CD4-positive, alpha-beta T cell treated with Interleukin-12 subunit alpha and Interleukin-12 subunit beta, for 1 hour (primary cell): ENCODE data around the gene PSEN1.

ENCODE experiments used
- DNase-seq: peaks from one replicate; pipeline ENCODE4 v3.0.0-alpha.2; 2020

Gene PSEN1

DNA sequence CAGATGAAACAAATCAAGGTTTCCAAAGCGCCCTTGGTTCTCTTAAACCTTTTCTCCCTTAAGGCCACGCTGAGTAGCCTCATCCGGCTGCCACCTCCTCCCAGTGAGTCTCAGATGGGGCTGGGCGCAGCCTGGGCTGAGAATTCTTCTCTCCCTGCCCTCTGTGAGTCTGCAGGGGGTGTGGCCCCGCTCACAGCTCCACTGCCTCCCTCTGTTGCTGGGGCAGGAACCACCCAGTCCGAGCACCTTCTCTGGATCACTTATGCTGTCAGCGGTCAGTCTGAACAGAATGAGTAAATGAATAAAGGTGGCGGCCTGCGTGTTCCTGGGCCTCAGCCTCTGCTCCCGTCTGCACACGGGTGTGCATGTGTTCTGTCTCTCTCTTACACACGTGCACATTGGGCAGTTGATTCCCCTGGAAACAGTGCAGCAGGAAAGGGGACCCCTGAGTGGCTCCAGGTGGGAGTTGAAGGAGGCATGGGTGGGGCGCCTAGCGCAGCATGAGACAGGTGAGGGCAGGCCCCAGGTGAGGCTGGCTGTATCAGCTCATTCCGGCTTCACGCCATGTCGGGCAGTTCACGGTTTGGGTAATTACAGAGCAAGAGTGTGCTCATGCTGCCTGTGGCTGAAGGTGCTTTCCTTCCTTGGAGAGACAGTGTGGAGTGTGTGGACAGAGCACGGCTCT lies 105.3 kb downstream of the PSEN1 start:
- no peak for DNase-seq

GRCh38 chr14:73242357-73242901 lies 106.1 kb downstream of the PSEN1 start:
- DNase-seq = no peak

DNA sequence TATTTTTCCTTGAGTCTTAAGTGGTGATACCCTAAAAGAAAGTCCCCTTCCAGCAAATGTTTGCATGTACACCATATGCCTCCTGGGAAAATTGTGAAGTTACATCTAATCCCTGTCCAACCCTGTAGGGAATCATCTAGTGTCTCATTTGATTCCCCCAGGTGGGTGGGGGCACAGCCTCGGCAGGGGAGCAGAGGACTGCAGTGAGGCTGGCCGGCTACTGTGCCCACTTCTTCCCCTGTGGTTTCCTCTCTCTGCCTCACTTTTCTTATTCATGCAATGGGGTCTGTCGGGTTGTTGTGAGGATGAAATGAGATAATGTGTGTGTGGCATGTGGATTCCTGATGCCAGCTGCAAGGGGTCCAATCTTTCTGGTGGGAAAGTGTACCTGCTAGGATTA lies 107.0 kb downstream of the PSEN1 start:
- DNase-seq = no peak

- no peak for DNase-seq
These were observed 107.4 kb downstream of the PSEN1 start for GRCh38 chr14:73243748-73244147.

DNA sequence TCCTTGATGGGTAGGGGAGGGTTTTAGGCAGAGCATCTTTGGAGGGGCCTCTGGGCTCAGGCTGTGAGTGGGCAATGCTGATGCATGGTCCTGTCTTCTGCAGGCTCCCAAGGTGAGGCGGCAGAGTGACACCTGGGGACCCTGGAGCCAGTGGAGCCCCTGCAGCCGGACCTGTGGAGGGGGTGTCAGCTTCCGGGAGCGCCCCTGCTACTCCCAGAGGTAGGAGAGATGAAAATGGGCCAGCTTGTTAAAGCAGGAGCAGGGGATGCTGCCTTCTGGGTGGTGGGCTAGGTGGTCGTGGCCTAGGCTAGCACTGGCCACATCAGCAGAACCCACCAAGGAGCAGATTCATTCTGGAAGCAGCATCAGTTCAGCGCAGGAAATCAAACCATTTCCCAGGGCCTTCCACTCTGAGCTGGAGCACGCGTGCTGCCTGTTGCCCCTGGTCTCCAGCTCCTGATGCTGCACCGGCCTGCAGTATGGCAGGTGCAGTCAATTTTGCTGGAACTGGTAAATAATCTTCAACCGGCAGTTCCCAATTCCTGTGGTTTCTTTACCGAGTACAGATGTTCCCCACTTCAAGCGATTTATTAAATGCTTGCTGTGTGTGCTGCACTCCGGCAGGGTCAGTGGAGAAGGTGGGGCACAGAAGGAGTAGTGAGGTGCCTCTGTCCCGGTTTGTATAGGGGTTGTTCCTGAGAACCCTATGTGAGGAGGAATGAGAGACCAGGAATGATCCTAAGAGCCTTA lies 108.4 kb downstream of the PSEN1 start:
- DNase-seq = no peak

GRCh38 chr14:73245480-73246325 lies 109.4 kb downstream of the PSEN1 start:
- DNase-seq = peak; percentile 45

DNA sequence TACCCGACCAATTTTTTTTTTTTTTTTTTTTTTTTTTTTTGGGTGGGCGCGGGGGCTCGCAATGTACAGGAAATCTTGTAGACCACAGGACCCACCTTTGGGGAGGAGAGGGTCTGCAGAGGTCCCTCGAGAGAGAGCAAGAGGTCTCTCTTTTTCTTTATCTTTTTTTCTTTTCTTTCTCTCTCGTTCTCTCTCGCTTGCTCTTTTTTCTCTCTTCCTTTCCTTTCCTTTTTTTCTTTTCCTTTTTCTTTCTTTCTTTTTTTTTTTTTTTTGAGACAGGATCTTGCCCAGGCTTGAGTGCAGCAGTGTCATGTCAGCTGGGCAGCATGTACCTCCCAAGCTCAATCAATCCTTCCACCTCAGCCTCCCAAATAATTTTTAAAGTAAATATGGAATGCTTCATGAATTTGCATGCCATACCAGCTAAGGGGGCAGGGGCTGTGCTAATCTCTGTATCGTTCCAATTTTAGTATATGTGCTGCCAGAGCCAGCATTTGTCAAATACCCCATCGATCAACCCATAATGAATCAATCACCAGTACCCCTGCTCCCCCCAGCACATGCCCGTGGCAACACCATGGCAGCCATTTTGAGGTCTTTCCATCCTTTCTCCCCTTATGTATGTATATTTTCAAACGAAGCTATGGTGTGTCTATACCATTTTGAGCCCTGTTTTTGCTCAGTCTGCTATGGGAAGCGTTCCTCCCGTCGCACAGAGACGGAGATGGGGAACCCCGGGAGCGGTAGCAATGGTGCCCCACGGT lies 110.3 kb downstream of the PSEN1 start:
- DNase-seq = no peak

DNA sequence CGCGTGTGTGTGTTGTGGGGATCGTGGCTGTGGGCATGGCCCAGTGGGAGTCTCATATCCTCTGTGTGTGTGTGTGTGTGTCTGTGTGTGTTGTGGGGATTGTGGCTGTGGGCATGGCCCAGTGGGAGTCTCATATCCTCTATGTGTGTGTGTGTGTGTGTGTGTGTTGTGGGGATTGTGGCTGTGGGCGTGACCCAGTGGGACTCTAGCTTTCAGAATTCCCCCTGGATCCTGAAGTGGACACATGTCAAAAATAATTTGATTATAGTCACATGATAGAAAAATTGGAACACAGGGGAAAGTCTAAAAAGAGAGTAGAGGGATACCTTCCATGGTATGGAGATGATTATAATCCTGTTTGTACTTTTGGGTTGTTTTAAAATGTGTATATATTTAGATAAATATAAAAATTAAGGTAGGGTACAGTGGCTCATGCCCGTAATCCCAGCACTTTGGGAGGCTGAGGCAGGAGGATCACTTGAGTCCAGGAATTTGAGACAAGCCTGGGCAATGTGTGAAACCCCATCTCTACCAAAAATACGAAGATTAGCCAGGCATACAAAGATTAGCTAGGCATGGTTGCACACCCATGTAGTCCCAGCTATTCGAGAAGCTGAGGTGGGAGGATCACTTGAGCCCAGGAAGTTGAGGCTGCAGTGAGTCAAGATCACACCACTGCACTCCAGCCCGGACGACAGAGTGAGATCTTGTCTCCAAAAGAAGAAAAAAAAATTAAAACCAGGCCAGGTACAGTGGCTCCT lies 112.0 kb downstream of the PSEN1 start:
- DNase-seq = no peak

- DNase-seq = no peak
These were observed 112.8 kb downstream of the PSEN1 start for GRCh38 chr14:73249108-73249507.

DNA sequence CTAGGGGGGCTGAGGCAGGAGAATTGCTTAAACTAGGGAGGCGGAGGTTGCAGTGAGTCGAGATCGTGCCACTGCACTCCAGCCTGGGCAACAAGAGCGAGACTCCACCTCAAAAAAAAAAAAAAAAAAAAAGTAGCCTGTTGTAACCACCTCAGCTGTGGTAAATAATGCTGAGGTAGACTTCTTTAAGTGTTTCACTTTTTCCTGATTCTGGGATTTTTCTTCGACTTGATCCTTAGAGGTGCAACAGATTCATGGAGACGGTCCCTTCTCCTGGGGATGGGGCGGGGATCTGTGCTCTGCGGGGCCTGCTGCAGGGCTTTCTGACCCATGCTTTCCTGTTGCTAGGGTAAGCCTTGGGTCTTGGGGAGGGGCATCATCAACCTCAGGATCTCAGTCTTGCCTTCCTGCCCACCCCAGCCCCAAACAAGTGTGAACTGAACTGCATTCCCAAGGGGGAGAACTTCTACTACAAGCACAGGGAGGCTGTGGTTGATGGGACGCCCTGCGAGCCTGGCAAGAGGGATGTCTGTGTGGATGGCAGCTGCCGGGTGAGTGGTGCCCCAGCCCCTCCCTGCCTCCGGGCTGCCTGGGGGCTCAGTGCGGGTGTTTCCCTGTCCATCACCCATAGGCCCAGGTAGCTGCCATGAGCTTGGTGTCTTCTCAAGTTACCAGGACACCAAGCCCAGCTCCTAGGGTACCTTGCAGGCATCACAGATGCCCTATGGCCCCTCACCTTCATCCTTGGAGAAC lies 113.4 kb downstream of the PSEN1 start:
- DNase-seq = no peak

- no peak for DNase-seq
These were observed 114.0 kb downstream of the PSEN1 start for GRCh38 chr14:73250317-73250713.

GRCh38 chr14:73250781-73251500 lies 114.6 kb downstream of the PSEN1 start:
- DNase-seq = no peak

GRCh38 chr14:73251516-73252215 lies 115.4 kb downstream of the PSEN1 start:
- no peak for DNase-seq

DNA sequence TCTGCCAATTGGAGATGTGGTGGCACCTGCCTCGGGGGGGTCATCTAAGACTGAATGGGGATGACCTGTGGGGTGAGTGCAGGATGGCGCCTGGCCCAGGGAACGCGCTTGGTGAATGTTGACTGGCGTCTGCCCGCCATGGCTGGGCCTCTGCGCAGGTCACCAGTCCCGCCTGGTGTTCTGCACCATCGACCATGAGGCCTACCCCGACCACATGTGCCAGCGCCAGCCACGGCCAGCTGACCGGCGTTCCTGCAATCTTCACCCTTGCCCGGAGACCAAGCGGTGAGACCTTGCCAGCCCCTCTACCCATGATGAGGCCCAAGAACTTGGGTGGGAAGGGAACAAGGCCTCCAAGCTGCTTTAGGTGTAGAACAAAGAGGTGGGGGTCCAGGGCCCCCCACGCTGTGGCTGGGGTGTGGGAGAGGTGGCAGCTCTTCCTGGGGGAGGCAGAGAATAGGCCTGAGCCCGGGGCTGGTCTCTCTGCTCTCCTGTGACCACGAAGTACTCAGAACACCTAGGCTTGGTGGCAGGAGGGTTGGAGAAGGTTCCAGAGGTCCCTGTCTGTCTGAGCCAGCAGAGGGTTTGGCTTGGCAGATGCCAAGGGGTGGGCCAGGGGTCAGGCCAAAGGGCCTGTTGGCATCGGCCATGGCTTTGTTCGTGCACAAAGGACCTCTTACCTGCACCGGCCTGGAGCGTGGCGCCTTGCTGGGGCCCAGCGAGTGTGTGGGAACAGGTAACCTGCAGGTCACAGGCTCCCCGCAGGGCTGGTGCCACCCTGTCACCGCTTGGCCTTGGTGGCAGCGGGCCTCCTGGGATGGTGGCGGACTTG lies 116.4 kb downstream of the PSEN1 start:
- no peak for DNase-seq

GRCh38 chr14:73253323-73253610 lies 117.0 kb downstream of the PSEN1 start:
- DNase-seq = no peak

DNA sequence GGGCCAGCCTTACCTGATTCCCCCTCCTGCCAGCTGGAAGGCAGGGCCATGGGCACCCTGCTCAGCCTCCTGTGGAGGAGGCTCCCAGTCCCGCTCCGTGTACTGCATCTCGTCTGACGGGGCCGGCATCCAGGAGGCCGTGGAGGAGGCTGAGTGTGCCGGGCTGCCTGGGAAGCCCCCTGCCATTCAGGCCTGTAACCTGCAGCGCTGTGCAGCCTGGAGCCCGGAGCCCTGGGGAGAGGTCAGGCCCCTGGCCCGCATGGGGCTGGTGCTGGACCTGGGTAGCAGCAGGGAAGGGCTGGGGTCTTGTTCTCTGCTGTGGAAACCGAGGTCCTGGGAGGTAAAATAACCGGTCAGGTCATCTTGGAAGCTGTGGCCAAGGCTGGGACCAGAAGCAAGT lies 117.4 kb downstream of the PSEN1 start:
- no peak for DNase-seq

GRCh38 chr14:73254247-73255004 lies 118.1 kb downstream of the PSEN1 start:
- DNase-seq = no peak

DNA sequence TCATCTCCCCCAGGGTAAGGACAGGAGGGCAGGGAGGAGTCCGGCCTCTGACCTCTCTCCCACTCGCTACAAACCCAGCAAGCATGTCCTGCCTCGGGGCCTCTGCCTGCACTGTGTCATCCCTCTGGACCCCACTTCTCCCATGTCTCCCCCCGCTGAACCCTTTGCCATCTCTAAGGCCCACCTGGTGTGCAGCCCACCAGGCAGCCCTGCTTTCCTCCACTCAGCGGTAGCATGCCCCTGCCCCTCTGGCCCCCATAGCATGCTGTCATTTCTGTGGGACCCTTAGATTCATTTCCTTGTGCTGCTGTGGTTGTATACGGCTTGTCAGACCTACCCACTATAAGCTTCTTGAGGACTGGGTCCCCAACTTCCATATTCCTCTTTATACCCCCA lies 118.7 kb downstream of the PSEN1 start:
- no peak for DNase-seq
